ENCODE measurements around the gene ZBTB17.
"Not testable (repeated sequence)": the region's sequence is repeated elsewhere in the genome, so short reads cannot be mapped to it uniquely, and the experiment has no call there.

Gene ZBTB17

GRCh38 chr1:16011936-16012589 lies 36.2 kb upstream of the ZBTB17 start:
- no peak for DNase-seq (ENCODE audit: extremely low read depth in 1 of 2, low read depth in 1 of 2)

DNA sequence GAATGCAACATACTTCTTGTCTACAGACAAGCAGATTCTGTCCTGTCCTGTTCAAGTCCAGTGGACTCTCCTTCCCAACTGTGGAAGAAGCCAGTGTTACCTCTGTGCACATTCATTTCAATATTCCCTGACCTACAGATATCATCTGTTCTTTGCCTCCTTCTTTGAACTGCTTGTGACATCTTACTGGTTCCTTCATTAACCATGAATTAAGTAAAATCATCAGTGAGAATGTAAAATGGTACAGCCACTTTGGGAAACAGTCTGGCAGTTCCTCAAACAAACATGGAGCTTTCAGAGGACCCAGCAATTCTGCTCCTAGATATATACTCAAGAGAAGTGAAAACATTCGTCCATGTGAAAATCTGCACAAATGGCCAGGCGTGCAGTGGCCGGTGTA lies 34.9 kb upstream of the ZBTB17 start:
- DNase-seq (ENCODE audit: extremely low read depth in 1 of 2, low read depth in 1 of 2), result no peak

GRCh38 chr1:16009678-16010077 lies 33.8 kb upstream of the ZBTB17 start:
- DNase-seq (ENCODE audit: extremely low read depth in 1 of 2, low read depth in 1 of 2), result no peak

DNA sequence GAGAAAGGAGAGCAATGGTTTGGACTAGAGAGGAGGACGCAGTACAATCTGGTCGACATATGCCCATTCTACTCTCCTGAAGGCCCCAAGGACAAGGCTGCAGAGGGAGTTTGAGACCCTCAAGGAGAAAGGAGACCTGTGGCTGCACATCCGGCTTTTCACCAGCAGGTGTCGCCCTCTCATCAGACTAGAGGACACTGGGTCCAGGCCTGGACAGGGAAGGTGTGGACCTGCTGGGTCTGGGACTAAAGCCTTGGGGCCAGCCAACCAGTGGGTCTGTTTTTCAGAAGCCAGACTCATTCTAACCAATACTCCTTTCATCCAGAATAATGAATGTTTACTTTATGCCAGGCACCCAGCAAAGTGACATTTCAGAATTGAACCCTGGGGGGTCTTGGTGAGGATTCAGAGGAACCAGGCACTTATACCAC lies 33.1 kb upstream of the ZBTB17 start:
- DNase-seq (ENCODE audit: extremely low read depth in 1 of 2, low read depth in 1 of 2), result peak; percentile 33 to 53

GRCh38 chr1:16007671-16008341 lies 31.9 kb upstream of the ZBTB17 start:
- no peak for DNase-seq (ENCODE audit: extremely low read depth in 1 of 2, low read depth in 1 of 2)

- DNase-seq (ENCODE audit: extremely low read depth in 1 of 2, low read depth in 1 of 2), result no peak
Observed at GRCh38 chr1:16006552-16007485, 30.9 kb upstream of the ZBTB17 start.

GRCh38 chr1:16006010-16006409 lies 30.1 kb upstream of the ZBTB17 start:
- no peak for DNase-seq (ENCODE audit: extremely low read depth in 1 of 2, low read depth in 1 of 2)

DNA sequence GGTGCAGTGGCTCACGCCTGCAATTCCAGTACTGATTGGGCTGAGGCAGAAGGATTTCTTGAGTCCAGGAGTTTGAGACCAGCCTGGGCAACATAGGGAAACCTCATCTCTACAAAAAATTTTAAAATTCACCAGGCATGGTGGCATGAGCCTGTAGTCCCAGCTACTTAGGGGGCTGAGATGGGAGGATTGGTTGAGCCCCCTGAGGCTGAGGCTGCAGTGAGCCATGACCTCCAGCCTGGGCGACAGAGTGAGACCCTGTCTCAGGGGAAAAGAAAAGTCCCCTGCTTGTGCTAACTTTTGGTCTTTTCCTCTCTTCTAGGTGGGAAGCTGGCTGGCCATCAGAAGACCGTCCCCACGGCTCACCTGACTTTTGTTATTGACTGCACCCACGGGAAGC lies 29.7 kb upstream of the ZBTB17 start:
- no peak for DNase-seq (ENCODE audit: extremely low read depth in 1 of 2, low read depth in 1 of 2)

DNA sequence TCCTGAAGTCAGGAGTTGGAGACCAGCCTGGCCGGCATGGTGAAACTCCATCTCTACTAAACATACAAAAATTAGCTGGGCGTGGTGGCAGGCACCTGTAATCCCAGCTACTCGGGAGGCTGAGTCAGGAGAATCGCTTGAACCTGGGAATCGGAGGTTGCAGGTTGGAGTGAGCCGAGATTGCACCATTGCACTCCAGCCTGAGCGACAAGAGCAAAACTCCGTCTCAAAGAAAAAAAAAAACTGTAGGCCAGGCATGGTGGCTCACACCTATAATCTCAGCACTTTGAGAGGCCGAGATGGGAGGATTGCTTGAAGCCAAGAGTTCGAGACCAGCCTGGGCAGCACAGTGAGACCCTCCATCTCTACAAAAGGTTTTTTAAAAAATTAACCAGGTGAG lies 25.4 kb upstream of the ZBTB17 start:
- DNase-seq (ENCODE audit: extremely low read depth in 1 of 2, low read depth in 1 of 2), result not testable (repeated sequence)

GRCh38 chr1:15998929-15999328 lies 23.0 kb upstream of the ZBTB17 start:
- no peak for DNase-seq (ENCODE audit: extremely low read depth in 1 of 2, low read depth in 1 of 2)

DNA sequence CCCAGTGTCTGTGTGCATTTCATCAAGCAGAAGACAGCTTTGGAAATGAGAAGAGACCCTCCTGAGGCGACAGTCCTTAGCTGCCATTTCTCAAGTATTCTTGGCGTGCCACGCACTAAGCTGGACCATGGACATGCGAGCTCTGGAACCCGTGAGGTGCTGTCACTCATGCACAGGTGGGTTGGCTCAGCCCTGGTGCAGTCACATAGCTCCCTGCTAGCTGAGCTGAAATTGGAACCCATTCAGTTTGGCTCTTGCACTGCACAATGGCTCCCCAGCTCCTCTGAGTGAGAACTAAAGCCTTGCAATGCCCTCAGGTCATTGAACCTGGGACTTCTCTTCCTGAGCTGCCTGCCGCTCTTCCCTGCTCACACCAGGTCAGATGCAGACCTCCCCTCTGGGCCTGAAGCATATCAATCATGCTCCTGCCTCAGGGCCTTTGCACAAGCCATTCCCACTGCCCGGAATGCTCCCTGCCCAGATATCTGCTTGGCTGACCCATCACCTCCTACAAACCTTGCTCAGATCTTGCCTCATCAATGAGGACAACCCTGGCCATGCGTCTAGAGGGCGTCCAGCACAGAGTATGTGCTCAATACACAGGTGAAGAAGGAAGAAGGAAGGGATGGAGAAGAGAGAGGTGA lies 21.9 kb upstream of the ZBTB17 start:
- DNase-seq (ENCODE audit: extremely low read depth in 1 of 2, low read depth in 1 of 2), result no peak

DNA sequence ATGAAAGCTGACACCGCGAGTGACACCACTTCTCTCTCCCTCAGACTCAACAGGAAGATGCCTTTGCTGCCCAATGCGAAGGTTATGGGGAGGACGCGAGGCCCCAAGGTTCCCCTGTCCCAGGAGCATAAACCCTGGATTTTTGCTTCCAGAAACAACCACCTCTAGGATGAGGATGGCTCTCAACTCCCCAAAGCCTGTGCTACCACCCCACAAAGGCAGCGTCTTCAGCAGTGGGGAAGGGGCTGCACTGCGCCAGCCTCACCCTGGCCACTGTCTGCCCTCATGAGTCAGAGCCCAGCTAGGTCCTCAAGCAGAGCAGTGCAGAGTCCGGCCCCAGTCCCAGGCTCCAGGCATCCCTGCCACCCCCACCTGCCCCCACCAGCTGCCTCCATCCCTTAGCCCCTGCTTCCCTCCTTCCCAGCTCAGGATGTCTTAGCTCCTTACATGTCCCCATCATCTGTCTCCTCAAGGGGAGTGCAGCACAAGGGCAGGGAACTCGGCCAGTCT lies 21.2 kb upstream of the ZBTB17 start:
- no peak for DNase-seq (ENCODE audit: extremely low read depth in 1 of 2, low read depth in 1 of 2)

GRCh38 chr1:15994590-15995351 lies 18.9 kb upstream of the ZBTB17 start:
- peak in 1 of 2 donors; percentile 38 for DNase-seq (ENCODE audit: extremely low read depth in 1 of 2, low read depth in 1 of 2)

DNA sequence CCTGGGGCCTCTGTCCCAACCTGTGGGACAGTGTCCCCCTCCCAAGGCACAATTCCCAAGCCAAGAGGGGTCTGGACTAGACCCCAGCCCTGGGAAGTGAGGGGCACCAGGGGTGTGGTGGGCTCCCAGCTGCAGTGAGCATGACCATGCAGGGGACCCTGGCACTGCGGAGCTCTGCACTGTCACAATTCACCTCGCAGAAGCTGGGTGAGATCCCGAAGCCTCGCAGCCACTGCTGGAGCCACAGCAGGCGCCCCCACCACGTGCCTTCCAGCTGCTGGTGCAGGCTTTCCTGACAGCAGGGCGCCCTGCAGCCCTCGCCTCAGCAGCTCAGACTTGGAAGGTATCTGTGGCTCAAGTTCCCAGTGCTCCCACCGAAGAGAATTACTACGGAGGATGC lies 18.2 kb upstream of the ZBTB17 start:
- DNase-seq (ENCODE audit: extremely low read depth in 1 of 2, low read depth in 1 of 2), result no peak

DNA sequence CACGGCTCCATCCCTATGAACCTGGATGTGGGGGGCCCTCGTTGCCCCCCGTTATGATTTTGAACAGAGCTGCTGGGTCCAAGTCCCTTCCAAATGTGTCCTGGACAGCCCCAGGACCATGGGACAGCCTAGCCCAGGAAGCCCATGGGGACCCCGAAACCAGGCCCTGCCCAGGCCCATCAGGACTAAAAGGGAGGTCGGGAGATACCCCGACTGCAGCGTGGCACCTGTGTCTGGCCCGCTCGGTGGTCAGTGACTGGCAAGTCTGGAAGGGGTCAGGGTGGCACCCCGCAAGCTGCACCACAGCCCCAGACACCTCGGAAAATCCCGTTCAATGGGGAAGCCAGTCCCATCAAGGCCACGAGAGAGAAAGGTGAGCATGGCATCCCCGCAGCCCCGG lies 17.8 kb upstream of the ZBTB17 start:
- no peak for DNase-seq (ENCODE audit: extremely low read depth in 1 of 2, low read depth in 1 of 2)

- DNase-seq (ENCODE audit: extremely low read depth in 1 of 2, low read depth in 1 of 2), result no peak
Observed at GRCh38 chr1:15992582-15993500, 16.9 kb upstream of the ZBTB17 start.

GRCh38 chr1:15992187-15992553 lies 16.3 kb upstream of the ZBTB17 start:
- no peak for DNase-seq (ENCODE audit: extremely low read depth in 1 of 2, low read depth in 1 of 2)

DNA sequence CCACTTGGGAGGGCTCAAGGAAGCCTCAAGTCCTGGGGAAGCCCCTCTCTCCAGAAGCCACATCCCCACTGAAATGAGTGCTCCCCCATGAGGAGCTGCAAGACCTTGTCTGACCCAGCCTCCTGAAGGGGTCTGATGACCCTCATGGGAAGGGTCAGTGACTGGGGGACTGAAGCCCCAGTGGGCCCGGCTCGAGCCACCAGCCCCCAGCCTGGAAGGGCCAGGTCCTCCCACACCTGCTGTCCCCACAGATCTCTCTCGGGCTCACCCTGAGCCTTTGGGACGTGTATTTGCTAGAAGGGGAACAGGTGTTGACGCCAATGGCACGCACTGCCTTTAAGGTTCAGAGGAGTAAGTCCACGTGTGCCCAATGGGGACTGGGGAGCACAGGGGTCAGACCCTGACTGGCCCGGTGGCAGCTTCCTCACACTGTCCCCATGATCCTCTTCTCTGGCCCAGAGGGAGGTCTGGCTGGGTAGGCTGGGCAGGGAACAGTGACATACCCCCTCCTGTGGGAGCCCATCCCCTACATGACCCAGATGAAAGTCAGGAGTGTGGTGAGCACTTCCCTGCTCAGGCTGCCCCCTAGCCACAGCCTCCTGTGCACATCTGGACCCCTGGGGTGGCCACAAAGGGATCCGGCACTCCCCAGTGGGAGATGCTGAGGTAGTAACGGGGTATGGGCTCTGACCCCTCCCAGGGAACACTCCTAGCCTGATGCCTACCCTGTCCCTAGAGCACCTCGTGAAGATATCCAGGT lies 15.7 kb upstream of the ZBTB17 start:
- no peak for DNase-seq (ENCODE audit: extremely low read depth in 1 of 2, low read depth in 1 of 2)
